ENCODE data around the gene ETNK1. TPM values are rescaled to one million over a fixed set of nuclear protein-coding genes. Genes with fewer than 3 reads are reported as not detected.

ETNK1 gene
- total and polyA plus RNA-seq, 2 donors (not counting 1 experiment from before 2014, with no cell fraction given): 19.4 to 106 TPM

- H3K4me1 Mint-ChIP-seq: peaks cover 18% of the 10 kb centered on the region
- POLR2A ChIA-PET: no interaction called here
Observed at GRCh38 chr12:22653791-22654190, 28.8 kb downstream of the ETNK1 start.

GRCh38 chr12:22656376-22656775, 31.4 kb downstream of the ETNK1 start:
- no peak for ATAC-seq (ENCODE audit: low read depth)
- H3K36me3 ChIP-seq (replicated peaks in 1 of 2; ENCODE audit: control extremely low read depth in 1 of 2, control insufficient read depth in 1 of 2, extremely low read depth in 1 of 2, insufficient read depth in 2 of 2, low read length in 1 of 2): peaks cover 2 to 4% of the 10 kb centered on the region in 2 experiments
- no peaks in the 10 kb centered on the region for H3K9me3 ChIP-seq (ENCODE audit: control extremely low read depth in 1 of 3, control insufficient read depth in 2 of 3, insufficient read depth in 1 of 3, low read length in 2 of 3)
- Mint-ChIP-seq H3K9me3 (ENCODE audit: insufficient read depth) (no peaks in the 10 kb centered on the region), H3K27me3 (no peaks in the 10 kb centered on the region), H3K4me3 (no peak overlapping the region), H3K27ac (no peak overlapping the region), H3K4me1 (peaks cover 17% of the 10 kb centered on the region)
- ChIA-PET POLR2A (no interaction called here), CTCF (interaction anchor here (1.0 kb wide), 1 partner anchor 28 kb away, joined by 3 read pairs; no protein-coding TSS in a partner anchor)
- peaks cover 41% of the 10 kb centered on the region for H3K79me2 ChIP-seq (ENCODE audit: control insufficient read depth, insufficient read depth, low read length)
- H3K9ac ChIP-seq (ENCODE audit: low read length): no peak overlapping the region
- WGBS (ENCODE audit: insufficient coverage): 100% methylated on average over 2 of the region's 5 CpGs
- H3K4me1 ChIP-seq (ENCODE audit: control insufficient read depth in 2 of 2, insufficient read depth in 2 of 2, low read length in 2 of 2): peaks cover 6 to 15% of the 10 kb centered on the region in 2 donors
- intact Hi-C loops (cut with micrococcal nuclease): no loop called here
- H2AFZ ChIP-seq (ENCODE audit: insufficient read depth, low read depth, low read length, poor library complexity, severe bottlenecking): no peak overlapping the region
- H3K27me3 ChIP-seq (replicated peaks in 1 of 4; ENCODE audit: control extremely low read depth in 1 of 4, control insufficient read depth in 3 of 4, insufficient read depth in 4 of 4, low read length in 3 of 4): no peaks in the 10 kb centered on the region
- no peak for TF ChIP-seq EZH2 (IDR thresholded peaks at IDR 0.05; ENCODE audit: borderline replicate concordance, insufficient read depth, low read depth, low read length, poor library complexity, severe bottlenecking)
- no peak overlapping the region for H3K4me2 ChIP-seq (replicated peaks; ENCODE audit: low read depth, low read length, poor library complexity, severe bottlenecking)
- H3K4me3 ChIP-seq (ENCODE audit: control extremely low read depth in 1 of 5, extremely low read depth in 1 of 5, insufficient read depth in 1 of 5, low read depth in 2 of 5, low read length in 4 of 5): no peak overlapping the region
- H3K27ac ChIP-seq (ENCODE audit: low read length in 2 of 2): no peak overlapping the region
- peaks cover 7% of the 10 kb centered on the region for H4K20me1 ChIP-seq (ENCODE audit: control insufficient read depth, insufficient read depth, low read length, poor library complexity, severe bottlenecking)
- DNase-seq: no peak

More at GRCh38 chr12:22653791-22654190, 28.8 kb downstream of the ETNK1 start:
- no peak for ATAC-seq (ENCODE audit: low read depth)
- Histone ChIP-seq H3K36me3 (replicated peaks in 1 of 2; ENCODE audit: control extremely low read depth in 1 of 2, control insufficient read depth in 1 of 2, extremely low read depth in 1 of 2, insufficient read depth in 2 of 2, low read length in 1 of 2) (peaks cover 0 to 2% of the 10 kb centered on the region in 2 experiments), H3K4me1 (ENCODE audit: control insufficient read depth in 2 of 2, insufficient read depth in 2 of 2, low read length in 2 of 2) (peaks cover 6 to 15% of the 10 kb centered on the region in 2 donors), H3K9me3 (ENCODE audit: control extremely low read depth in 1 of 3, control insufficient read depth in 2 of 3, insufficient read depth in 1 of 3, low read length in 2 of 3) (no peaks in the 10 kb centered on the region), H3K27ac (ENCODE audit: low read length in 2 of 2) (no peak overlapping the region), H3K79me2 (ENCODE audit: control insufficient read depth, insufficient read depth, low read length) (peaks cover 51% of the 10 kb centered on the region), H3K27me3 (replicated peaks in 1 of 4; ENCODE audit: control extremely low read depth in 1 of 4, control insufficient read depth in 3 of 4, insufficient read depth in 4 of 4, low read length in 3 of 4) (no peaks in the 10 kb centered on the region), H3K4me3 (ENCODE audit: control extremely low read depth in 1 of 5, extremely low read depth in 1 of 5, insufficient read depth in 1 of 5, low read depth in 2 of 5, low read length in 4 of 5) (no peak overlapping the region), H2AFZ (ENCODE audit: insufficient read depth, low read depth, low read length, poor library complexity, severe bottlenecking) (no peak overlapping the region), H4K20me1 (ENCODE audit: control insufficient read depth, insufficient read depth, low read length, poor library complexity, severe bottlenecking) (peaks cover 7% of the 10 kb centered on the region), H3K9ac (ENCODE audit: low read length) (no peak overlapping the region), H3K4me2 (replicated peaks; ENCODE audit: low read depth, low read length, poor library complexity, severe bottlenecking) (peak overlapping the region; percentile 3)
- no peak for TF ChIP-seq EZH2 (IDR thresholded peaks at IDR 0.05; ENCODE audit: borderline replicate concordance, insufficient read depth, low read depth, low read length, poor library complexity, severe bottlenecking)
- TF ChIP-seq CTCF (IDR thresholded peaks at IDR 0.05): no peak
- CTCF ChIA-PET: no interaction called here
- H3K4me3 Mint-ChIP-seq: no peak overlapping the region
- no peak overlapping the region for H3K27ac Mint-ChIP-seq
- no peak for DNase-seq
- H3K9me3 Mint-ChIP-seq (ENCODE audit: insufficient read depth): no peaks in the 10 kb centered on the region
- H3K27me3 Mint-ChIP-seq: no peaks in the 10 kb centered on the region
- intact Hi-C loops (cut with micrococcal nuclease): no loop called here
